ENCODE measurements around the gene C1orf21.

Gene C1orf21

DNA sequence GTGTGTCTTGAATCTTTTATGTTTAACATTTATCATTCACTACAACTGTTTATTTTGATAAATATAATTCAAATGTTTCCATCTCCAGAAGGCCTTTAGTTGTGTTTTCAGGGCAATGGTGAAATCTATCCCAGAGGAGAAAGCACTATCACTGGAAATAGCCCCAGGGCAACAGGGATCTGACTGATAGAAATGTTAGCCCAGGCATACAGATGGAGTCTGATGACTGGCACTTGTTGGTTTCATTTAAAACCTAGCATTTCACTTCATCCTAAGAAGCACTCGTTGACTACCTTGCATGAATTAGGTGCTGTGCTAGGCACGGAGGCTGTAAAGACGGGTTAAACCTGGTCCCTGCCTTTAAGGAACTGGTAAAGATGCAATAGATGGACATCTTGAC is 103.1 kb downstream of the C1orf21 start:
- no peak for DNase-seq

DNA sequence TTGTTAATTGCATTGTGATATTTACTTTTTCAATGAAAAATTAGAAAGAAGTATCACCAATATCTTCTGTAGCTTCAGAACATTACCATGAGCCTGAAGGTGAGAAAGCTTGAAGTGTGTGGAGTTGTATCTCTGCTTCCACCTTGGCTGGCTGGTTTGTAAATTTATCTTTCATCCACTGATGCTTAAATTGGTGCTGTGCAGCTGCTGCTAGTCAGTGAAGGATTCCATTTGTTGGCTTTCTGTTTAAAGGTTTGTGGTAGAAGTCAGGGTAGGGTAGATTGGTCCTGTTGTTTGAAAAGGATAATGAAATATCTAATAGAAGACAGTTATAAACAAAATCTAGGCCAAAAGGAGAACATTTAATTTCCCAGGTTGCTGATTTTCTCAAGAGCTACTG is 105.7 kb downstream of the C1orf21 start:
- DNase-seq, result peak; percentile 43

DNA sequence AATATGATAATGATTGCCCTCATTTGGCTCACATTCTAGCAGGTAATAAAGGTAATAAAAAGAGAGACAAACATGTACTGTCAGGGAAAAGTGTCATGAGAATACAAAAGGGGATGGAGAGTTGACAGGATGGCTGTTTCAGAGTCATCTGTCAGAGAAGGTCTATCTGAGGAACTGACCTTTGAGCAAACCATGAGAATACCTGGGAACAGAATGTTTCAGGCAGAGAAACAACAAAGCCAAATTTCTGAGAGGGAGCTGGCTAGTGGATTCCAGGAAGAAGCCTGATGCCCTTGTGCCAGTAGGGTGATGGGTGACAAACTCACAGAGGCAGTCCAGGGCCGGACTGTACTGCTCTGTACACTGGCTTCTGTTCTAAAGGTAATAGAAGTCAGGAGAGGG is 107.2 kb downstream of the C1orf21 start:
- DNase-seq, result no peak

DNA sequence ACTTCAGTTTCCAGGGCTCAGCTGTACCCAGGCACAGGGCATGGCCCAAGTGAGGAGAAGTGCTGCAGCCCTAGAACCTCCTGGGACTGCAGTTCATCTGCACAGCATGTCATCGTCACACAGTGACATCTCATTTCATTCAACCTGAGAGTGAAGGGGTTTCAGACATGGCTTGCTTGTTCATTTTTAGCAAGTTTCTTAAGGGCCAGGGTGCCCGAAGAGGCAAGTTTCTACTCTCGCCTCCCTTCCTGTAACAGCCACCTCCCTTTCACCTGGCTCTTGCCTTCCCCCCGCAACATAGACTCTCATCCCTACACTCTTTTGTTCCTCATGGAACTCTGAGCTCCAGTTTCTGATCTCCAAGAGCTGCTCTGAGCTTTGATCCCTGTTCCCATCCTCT is 108.1 kb downstream of the C1orf21 start:
- DNase-seq, result no peak

DNA sequence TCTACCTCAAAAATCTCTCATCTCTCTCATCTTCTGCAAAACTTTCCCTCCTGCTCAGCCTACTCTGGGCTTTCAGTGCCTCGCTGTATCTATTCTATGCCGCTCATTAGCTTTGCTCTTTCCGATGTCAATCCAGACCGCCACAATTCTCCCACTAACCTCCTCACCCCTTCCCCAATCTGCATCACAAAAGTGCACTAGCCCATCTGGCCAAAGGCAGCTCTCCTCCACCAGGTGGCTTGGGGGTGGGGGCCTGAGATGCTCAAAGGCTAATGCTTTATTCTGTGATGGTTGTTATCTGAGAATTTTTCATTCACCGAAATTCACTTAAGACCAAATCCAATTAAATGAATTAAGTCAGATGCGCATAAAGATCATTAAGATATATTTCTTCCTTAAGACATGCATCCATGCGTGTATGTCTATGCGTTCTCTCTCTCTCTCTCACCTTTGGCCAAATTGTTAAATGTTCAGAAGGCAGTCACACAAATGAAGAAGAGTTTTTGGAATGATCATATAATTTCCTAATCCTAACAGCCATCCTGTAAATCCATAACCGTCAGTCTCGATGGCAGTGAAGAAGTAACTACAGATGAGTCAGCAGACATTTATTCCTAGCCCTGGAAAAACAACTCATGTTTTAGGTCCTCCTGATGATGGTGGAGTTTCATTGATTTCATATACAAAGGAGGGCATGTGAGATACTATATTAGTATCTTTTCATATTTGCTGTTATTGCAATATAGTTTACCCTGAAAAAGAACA is 111.3 kb downstream of the C1orf21 start:
- no peak for DNase-seq

DNA sequence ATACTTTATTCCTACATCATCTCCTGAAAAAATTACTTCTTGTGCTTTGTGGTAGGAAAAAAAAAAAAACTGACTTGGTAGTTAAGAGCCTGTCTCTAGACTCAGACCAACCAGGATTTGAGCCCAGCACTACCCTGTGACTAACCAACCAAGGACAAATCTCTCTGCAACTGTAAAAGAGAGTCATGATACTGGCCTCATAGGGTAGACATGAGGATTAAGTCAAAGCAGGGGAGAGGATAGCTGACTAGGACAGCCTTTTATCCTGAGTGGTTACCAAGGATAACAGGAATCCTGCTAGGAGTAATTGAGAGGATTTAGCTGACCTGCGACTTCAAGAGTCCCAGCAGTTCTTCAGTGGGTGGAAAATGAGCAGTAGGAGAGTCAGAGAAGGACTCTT is 112.8 kb downstream of the C1orf21 start:
- DNase-seq, result no peak

DNA sequence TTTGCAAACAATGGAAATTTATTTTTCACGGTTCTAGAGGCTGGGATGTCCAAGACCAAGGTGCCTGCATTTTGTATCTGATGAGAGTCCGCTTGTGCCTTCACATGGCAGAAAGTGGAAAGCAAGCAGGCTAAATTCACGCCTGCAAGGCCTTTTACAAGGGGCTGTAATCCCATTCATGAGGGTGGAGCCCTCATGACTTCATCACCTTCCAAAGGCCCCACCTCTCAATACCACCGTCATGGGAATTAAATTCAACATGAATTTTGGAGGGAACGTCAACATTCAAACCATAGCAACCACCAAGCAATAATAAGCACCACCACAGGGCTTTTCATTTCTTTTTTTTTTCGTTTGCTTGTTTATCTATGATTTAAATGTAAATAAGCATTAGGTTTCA is 115.3 kb downstream of the C1orf21 start:
- DNase-seq, result no peak

DNA sequence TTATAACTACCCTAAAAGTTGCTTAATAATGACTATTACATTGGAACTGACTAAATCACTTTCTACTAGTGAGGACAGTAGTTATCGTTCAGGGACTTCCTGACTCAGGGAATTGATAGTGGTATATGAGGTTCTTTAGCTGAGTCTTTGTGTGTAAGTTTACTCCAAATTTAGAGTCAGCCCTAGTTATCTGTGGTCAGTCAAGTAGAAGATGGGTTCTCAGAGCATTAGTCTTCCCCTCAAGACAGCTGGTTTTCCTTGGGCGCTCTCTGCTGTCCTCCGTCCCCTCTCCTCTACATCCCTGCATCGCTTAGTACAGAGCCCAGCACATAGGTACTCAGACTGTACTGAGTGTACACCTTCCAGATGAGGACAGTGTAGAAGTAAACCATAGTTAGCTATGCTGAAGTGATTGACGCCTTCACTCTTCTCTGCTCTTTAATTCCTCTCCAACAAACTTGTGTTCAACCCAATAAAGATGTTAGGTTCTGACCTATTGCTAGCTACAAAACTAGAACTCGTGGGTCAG is 116.5 kb downstream of the C1orf21 start:
- DNase-seq, result no peak

DNA sequence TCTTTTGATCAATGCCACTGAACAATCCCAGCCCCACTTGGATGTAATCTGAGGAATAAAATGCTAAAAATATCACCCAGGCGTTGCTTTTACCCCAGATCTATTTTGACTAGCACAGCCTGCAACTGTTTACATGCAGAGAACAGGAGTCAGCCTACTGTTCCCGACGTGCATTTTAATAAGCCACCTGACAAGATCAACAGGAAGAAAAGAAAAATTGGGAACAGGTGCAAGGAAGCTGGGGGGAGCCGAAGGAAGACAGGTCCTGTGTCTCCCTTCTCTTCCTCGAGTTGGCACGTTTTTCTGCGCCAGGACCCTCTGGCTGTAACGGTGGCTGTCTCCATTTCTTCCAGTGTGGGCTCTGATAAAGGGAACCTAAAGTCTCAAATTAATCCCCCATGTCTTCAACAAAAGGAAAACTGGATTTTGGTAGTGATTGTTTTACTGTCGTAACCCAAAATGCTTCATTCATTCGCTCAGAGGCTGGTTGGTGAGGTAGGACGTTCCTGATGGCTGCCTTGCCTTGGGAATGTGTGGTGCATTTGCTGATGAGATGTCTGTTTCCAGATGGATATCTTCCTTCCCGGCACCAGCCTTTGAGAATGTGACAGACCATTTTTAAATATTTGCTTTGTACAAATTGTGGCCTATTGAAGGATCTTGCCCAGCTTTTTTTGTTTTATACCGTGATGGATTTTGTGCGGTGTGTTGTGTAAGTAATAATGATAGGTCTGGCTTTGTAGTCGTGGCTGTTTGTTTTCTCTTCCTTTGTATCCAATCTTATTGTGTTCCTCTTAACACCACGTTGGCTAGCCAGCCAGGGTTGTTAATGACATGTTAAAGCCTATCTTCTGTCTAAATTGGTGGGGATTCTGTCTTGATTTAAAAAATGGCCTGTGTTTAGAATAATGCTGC is 117.5 kb downstream of the C1orf21 start:
- DNase-seq, result no peak

DNA sequence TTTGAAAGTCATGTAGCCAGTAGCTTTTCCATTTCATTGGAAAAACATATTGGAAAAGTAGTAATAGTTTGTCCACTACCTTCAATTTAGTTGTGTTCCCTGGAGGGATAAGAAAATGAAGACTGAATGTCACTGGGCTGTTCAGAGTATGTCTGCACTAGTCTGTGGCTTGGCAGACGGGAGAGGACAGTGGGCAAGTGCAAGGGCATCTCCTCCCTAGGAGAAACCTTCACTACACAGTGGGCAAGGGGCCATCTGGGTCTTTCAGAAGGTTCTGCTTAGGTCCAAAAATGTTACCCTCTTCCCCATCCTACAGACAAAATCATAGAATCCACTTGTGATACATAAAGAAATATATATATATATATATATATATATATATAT is 118.1 kb downstream of the C1orf21 start:
- no peak for DNase-seq

DNA sequence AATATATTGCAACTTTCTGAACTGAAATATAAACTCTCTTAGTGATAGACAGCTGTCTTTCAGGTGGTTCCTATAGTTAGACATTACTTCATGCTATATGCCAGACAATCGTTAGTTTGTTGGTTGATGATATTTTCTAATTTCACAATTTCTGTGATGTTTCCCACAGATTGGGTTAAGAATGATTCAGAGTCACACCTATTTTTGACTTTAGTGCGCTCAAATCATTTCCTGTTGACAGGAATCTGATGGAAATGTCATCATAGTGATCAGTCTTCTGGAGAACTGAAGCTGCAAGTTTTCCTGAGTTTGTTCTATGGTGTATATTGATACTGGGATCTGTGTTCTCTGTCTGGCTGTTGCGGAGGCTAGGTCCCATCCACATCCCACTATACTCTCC is 119.7 kb downstream of the C1orf21 start:
- DNase-seq, result no peak

DNA sequence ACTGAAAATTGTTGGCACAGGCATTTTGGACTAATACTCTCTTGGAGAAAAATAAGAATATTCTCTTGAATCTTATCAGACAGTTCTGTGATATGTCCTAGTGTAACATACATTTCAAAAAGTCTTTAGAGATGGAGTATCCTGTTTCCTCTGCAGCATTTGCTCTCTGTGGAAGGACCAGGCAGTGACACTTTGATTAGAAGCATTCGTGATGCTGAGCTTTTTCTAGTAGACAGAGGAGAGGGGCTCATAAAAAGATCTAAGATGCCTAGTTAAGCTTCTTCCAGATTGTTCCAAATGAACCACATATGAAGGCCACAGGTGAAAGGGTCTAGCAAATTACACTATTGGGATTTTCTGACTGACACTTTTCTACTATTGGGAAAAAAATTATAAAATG is 120.3 kb downstream of the C1orf21 start:
- no peak for DNase-seq

DNA sequence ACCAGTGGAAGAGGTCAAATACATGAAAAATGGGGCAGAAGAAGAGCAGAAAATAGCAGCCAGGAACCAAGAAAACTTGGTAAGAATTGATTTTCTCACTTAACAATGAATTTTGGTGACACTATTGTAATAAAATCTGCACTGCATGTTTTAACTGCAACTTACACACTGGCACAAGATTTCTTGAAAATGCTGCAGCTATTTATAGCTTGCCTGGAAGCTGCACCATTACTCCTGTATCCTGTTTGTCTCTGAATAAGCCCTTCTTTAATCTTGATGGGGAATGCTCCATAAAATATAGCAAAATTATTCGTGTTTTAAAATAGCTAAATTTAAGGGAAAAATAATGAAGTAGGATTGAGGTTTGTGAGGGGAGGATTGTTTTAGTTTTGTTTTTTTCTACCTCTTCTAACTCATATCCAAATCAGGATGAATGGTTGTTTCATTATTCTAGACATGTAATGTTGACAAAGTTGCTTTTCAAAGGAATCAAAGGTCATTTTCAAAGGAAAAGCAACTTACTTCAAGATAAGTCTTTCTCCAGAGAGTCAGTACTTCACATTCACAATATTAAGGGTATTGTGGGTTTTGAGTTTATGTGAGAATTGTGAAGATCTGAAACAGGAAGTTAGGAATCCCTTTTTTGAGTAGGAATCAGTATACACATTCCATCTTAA is 120.9 kb downstream of the C1orf21 start:
- DNase-seq, result no peak

DNA sequence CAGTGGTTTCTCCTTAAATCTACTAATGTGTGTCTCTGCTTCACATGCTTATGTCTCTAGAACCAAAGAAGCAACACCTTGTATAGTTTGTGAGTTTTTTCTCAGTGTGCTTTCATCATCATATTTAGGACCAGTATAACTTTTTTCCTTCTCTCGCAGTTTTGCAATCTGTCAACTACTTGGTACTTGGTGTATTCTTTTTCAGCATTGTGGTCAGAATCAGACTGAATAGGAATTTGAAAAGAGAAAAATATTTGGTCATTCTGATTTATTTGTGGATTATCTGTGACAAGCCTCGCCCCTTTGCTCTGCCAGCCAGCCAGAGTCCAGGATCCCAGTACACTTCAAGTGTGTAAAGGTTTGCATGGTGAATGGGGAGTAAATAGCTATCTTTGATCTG is 122.3 kb downstream of the C1orf21 start:
- no peak for DNase-seq

DNA sequence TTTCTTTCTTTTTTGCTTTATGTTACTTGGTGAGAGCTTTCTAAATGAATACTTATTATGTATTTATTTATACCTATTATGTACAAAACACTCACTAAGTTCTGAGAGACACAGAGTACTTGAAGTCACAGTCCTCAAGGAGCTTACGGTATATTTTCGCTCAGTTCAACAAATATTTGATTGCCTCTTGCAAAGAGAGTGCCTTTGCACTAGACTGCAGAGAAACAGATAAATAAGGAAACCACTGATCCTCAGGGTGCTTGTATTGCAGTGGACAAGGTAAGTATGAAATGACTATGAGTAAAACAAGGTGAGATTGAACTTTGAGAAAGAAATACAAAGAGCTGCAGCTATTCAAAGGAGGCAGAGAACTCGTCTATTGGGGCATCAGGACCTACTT is 123.3 kb downstream of the C1orf21 start:
- DNase-seq, result no peak

DNA sequence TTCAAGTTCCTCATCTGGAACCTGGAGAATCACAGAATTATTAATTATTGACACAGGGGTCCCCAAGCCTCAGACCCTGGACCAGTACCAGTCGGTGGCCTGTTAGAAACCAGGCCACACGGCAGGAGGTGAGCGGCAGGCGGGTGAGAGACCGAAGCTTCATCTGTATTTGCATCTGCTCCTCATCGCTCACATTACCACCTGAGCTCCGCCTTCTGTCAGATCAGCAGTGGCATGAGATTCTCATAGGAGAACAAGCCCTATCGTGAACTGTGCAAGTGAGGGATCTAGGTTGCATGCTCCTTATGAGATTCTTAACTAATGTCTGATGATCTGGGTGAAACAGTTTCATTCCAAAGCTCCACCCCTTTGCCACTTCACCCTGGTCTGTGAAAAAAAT is 125.9 kb downstream of the C1orf21 start:
- no peak for DNase-seq

DNA sequence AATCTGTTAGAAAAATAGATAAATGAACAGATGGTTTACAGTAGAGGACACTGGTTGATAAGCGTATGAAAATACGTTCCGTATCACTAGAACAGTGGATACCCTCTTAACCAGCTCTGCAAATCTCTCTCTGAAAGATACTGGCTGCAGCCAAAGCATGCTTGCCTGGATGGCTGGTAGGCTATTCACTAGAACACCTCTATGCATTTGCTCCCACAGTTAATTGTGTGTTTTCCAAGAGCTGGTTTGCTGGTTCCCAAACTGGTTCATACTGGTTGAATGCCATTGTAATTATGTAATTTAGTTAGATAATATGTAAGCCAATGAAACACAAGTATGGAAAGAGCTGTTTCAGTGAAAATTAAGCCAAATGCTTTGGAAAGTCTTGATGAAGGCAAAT is 126.6 kb downstream of the C1orf21 start:
- DNase-seq, result no peak

DNA sequence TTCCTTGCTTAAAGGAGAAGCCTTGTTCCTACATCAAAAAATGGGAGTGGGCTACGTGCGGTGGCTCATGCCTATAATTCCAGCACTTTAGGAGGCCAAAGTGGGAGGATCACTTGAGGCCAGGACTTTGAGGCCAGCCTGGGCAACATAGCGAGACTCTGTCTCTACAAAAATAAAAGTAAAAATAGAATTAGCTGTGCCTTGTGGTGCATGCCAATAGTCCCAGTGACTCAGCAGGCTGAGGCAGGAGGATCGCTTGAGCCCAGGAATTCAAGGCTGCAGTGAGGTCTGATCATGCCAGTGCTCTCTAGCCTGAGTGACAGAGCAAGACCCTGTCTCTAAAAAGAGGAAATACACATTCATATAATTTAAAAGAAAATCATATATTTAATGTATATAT is 127.1 kb downstream of the C1orf21 start:
- DNase-seq, result no peak

DNA sequence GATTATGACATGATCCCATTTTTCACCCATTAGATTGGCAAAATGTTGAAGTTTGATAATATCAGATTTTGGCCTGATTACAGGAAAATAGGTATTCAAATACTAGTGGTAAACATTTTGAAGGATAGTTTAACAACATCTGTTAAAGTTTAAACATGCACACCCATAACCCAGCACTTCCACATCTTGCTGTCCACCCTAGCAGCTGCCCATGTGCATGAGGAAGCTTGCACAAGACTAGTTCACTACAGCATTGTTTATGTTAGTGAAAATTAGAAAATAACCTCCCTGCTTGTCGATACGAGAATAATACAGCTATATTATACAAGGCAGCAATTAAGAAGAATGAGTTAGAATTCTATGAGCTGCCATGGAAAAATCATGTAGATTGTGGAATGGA is 127.6 kb downstream of the C1orf21 start:
- no peak for DNase-seq

DNA sequence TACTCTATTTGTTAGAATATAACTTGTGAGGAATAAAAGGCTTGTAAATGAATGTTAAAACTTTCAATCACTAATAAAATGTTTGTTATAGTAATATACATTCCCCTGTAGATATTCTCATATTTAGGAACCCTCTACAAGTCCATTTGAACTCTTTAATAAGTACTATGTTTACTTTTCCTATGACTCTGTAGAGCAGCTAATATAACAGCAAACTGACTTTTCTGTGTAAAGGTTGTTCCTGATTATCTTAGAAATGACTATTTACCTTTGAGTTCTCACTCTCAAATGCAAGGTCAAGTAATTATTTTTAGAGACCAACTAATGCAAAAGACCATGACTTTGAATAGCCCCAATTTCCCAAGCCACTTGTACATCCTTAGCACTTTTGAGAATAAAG is 130.3 kb downstream of the C1orf21 start:
- no peak for DNase-seq

DNA sequence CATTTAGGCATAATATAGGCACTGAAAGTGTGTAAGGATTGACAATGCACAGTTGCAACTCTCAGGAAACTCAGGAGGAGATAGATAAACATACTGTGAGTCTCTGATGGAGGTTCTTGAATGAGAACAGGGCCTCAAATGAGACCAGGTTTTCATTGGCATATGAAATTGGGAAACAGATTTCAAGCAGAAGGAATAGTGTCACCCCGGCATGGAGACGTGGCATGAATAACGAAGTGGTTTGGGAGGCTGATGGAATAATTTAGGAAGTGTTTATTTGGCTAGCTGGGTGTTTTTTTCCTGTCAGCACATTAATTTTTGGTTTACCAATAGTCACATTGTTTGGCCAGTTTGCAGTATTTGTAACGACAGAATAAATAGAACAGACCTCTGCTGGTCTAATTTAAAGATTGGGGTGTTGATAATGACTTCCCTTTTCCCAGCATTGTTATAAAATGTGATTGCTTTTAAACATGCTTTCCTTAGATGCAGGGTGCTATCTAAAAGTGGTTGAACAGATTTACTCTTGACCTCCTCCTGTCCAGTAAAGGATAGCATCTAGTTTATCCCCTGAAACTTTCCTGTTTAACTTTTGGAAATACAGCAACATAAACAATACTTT is 132.0 kb downstream of the C1orf21 start:
- DNase-seq, result no peak

DNA sequence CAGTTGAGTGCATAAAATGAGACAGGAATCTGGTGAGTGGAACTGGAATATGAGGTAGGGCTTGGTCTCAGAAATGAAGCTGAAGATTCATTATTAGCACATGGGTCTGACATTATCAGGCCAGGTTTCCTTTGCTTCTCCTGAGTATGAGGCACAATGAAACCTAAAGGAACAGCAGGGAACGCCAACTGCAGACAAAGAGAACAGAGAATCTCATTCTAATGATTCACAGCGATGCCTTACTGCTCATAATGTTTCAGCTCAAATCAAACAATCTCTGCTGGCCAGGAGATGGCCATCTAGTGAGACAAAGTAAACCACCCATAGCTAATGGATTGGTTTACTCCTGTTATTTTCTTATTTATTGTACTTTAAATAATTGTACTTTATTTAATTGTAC is 133.5 kb downstream of the C1orf21 start:
- no peak for DNase-seq

DNA sequence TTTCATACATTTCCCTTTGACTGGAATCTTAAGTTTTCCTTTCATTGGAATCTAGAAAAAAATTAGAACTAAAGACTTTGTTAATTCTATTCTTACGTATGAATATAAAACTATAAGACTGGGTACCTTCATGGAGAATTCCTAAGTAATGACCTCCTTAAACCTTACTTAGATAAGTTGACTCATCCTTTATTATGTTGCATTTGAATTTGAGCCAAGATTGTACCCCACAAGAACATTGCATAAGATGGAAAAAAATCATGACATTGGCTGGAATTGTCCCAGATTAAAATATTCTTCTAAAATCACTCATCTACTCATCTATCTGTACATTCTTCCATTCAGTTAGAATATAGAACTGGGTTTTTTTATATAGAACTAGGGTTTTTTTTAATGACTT is 137.4 kb downstream of the C1orf21 start:
- DNase-seq, result no peak

All from hematopoietic multipotent progenitor cell treated with erythropoietin and hydrocortisone succinate and interleukin-3 and kit ligand, for 6 days (in vitro differentiated cells).